H1 (cell line): ENCODE data around the gene SF3B3. TPM values are rescaled to one million over a fixed set of nuclear protein-coding genes. Genes with fewer than 3 reads are reported as not detected.

Source experiments
- CHD7 ChIP-seq: fragments of 300-600 bp; sonication (generic); IDR thresholded peaks from 2 replicates; pipeline ENCODE4 v1.7.1; 2012; ENCODE audit warnings: low read length, moderate library complexity, mild to moderate bottlenecking, inconsistent platforms; ENCODE audit not compliant: insufficient replicate concordance
- HDAC2 ChIP-seq, 2 experiments: fragments of 300-600 bp in 1 of 2; sonication (generic) in 1 of 2; IDR thresholded peaks; 2 replicates each; pipeline ENCODE4 v1.6.1; 2011 to 2012; ENCODE audit warnings: low read depth in 2 of 2, low read length in 2 of 2, mild to moderate bottlenecking in 2 of 2, moderate library complexity in 2 of 2, borderline replicate concordance in 1 of 2, inconsistent platforms in 1 of 2
- MAX ChIP-seq: IDR thresholded peaks from 2 replicates; pipeline ENCODE4 v1.6.1; 2012; ENCODE audit warnings: inconsistent platforms
- SIRT6 ChIP-seq: IDR thresholded peaks from one replicate; pipeline ENCODE4 v1.7.1; 2012; ENCODE audit warnings: low read length, inconsistent platforms
- polyA plus RNA-seq, 7 experiments: library from polyadenylated mRNA; depleted of rRNA in 3 of 7; stranded (reverse) in 5 of 7; unstranded in 2 of 7; fragments of >200 nt in 5 of 7; fragments of 200-250 nt in 2 of 7; gene quantifications; 1 replicate in 5 of 7; 2 replicates in 1 of 7; 4 replicates in 1 of 7; pipeline versions ENCODE4 v1.2.1 to v1.2.3, GENCODE V29; 2011 to 2013; ENCODE audit warnings: missing spikeins in 2 of 7, mixed read lengths in 2 of 7
- total RNA-seq: library from RNA; stranded (reverse); fragmentation: NEBNext Ultra II Directional; extraction: Animal tissue kit (Norgen Biotek cat#: 25700); gene quantifications from 2 replicates; pipeline ENCODE4 v1.2.1, GENCODE V29; 2021

SF3B3 gene
- total and polyA plus RNA-seq, 2 of the 8 experiments (the other 6 are each of a cell fraction or from before 2014, with no cell fraction given): 241 to 521 TPM

DNA sequence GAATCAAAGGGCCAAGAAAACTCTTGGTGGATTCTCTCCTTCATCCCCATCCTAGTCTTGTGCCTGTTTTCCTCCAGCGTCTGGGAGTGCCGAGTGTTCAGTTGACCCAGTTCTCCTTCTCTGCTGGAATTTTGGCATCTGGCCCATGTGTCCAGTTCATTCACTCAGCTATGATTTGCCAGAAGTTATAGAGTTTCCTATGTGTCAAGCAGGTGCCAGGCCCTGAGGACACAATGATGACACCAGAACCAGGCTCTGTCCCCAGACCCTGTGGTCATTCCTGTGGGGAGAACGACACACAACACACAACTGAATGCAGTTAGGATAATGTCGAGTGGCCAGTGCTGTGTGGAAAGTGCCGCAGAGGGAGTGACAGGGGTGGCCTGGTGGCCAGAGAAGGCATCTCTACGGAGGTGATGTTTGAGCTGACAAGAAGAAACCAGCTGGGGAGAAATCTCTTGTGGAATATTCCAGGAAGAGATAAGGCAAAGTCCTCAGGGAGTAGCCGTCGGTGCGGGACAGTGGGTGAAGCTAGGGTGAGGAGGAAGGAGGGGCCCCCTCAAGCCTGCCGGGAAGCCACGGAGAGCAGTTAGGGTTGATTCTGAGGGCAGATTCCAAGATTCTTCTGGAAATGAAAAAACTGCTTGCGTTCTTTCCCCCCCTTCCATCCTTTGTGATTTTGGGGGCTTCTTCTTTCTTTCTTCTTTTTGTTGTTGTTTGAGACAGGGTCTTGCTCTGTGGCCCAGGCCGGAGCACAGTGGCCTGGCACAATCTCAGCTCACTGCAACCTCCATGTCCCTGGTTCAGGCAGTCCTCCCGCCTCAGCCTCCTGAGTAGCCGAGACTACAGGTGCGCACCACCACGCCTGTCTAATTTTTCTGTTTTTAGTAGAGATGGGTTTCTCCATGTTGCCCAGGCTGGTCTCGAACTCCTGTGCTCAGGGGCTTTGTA, 86.9 kb downstream of the SF3B3 start (continued):
- no peak for TF ChIP-seq SIRT6
- TF ChIP-seq HDAC2 (IDR thresholded peaks at IDR 0.05; ENCODE audit: borderline replicate concordance in 1 of 2, low read depth in 2 of 2, low read length in 2 of 2): no peak
- TF ChIP-seq MAX: no peak
- no peak for TF ChIP-seq CHD7
